ENCODE data around the gene MCTS1.
"Not testable (repeated sequence)": the region's sequence is repeated elsewhere in the genome, so short reads cannot be mapped to it uniquely, and the experiment has no call there.

MCTS1 gene

GRCh38 chrX:120603707-120604360 lies at the start of gene MCTS1:
MCTS1 (plus strand) TSS chrX:120604101; CDS start chrX:120604237, 136 bp downstream.
- peak; percentile 93 for DNase-seq

- DNase-seq, result no peak
These were observed 47.6 kb upstream of the MCTS1 start for GRCh38 chrX:120556251-120556650.

DNA sequence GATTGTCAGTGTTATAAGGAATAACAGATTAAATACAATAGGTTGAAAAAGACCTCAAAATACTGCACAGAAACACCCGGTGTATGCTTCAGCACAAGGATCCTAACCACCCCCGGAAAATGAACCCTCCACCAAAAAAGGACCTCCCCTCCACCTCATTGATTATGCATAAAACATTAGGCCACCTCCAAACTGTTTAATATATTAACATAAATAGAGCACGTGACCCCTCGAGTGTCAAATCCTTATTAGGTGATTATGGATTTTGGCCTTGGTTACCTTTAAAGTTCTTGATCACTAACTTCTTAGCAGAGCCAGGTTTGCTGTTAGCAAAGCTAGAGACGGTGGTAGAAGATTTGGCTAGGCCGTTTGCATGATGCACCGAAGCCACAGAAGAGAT lies 44.1 kb upstream of the MCTS1 start:
- no peak for DNase-seq

- DNase-seq, result peak; percentile 67
These were observed 43.5 kb upstream of the MCTS1 start for GRCh38 chrX:120560405-120560841.

DNA sequence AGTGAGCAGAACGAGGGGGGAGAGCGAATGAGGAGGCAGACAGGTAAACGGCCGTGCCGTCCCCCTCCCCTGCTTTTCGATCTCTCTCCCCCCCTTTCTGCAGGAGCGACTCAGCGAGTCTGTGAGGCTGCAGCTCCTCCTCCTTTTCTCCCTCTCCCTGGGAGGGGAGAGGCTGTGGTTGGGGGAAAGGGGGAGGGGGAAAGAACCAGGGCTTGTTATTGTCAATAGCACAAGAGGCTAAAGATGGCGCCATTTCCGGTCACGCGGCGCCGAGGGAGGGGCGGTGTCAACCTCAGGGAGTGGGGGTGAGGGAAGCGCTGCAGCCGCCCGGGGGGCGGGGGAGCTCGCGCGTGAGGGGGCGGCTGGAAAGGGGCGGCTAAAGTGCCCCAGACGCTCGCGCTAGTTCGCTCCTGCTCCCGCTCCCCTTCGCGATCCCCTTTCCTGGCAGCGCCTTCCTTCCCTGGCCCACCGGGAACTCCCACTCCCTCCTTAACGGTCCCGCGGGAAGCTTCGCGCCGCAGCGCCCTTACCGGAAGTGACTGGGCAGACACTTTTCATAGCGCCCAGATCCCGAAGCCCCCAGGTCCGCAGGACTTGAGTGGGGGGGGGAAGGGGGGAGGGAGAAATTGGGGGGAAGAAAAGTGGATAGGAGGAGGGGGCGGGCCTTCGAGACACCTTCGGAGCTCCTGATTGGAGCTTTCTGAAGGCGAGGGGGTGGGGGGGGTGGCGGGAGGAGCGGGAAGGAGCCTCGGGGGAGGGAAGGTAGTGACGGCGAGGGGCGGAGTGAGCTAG lies 42.9 kb upstream of the MCTS1 start, which contains the start of gene CUL4B:
Gene CUL4B, minus strand, starts transcription at position 121 of the 792 bp plus-strand sequence. CDS start 324 bp downstream, outside the sequence.
- DNase-seq, result peak; percentile 97

DNA sequence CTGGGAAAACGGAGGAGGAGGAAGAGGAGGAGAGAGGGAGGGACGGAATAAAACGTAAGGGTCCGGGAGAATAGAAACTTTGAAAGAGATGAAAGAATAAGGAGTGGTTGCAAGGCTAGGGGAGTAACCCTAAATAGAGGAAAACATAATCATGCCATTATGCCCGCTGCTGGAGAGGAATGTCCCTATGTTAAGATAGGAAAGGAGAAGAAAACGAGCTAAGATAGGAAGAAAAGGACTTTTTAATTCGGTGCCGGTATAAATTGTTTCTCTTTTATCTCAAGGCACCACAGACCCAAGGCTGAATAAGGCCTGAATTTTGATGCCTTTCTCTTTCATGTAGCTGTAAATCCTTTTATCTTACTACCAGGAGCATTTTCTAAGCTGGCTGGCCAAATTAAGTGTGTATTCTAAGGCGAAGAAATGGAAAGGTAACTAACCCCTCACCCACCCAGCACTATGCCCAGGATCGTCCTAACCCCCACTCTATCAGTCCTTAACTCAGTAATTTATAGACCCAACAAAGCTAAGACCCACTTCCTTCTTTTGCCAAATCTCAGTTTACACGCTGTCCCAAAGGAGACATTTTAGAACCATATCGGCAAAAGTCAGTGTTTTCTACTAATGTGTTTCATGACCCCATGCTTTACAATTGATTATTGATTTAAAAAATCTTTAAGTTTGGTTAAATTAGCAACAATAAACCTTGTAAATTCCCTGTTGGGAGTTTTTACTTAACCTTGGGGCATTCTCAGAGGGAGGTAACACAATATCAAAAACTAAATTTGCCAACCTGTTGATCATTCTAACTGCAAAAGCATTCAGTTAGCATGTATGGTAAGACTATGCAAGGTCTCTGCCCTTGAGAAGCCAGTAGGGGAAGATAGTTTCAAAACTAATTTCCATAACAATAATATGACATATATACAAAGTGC lies 42.0 kb upstream of the MCTS1 start:
- no peak for DNase-seq

DNA sequence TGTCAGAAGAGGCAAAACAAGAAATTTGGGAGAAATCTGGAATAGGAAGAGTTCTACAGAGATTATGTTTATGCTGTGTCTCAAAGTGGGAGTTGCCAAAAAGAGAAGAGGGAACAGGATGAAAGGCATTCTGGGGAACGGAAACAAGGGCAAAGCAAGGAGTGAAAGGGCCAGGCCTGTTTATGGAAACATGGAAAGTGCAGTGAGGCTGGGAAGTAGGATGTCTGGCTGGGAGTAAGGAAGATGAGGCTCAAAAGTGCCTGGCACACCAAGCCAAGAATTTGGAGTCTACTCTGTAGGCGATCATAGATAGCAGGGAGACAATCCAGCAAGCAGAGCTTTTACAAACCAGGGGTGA lies 41.4 kb upstream of the MCTS1 start:
- no peak for DNase-seq

- no peak for DNase-seq
These were observed 39.0 kb upstream of the MCTS1 start for GRCh38 chrX:120564925-120565324.

DNA sequence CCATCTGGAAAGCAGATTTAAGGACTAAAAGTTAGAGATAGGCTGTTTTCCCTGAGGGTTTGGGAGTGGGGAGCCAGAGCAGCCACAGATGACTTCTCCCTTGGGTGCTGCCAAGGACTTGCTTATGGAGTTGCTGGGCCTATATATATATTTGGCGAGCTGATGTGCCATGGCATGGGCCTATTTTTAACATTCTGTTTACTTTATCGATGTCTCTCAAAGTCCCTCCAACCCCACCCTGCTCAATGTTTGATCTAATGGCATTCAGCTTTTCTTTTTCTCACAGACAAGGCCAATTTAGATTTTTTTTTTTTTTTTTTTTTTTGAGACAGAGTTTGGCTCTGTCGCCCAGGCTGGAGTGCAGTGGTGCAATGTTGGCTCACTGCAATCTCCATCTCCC lies 37.1 kb upstream of the MCTS1 start:
- no peak for DNase-seq

- DNase-seq, result no peak
These were observed 35.9 kb upstream of the MCTS1 start for GRCh38 chrX:120568035-120568434.

GRCh38 chrX:120568609-120569008 lies 35.3 kb upstream of the MCTS1 start:
- DNase-seq, result no peak

- DNase-seq, result no peak
These were observed 33.8 kb upstream of the MCTS1 start for GRCh38 chrX:120570011-120570600.

DNA sequence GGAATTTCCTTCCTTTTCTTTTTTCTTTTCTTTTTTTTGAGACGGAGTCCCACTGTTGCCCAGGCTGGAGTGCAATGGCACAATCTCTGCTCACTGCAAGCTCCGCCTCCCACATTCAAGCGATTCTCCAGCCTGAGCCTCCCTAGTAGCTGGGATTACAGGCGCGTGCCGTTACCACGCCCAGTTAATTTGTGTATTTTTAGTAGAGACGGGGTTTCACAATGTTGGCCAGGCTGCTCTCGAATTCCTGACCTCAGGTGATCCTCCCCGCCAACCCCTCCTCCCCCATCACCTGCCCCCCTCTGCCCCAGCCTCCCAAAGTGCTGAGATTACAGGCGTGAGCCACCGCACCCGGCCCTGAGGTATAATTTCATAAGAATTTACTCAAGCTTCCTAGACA lies 30.1 kb upstream of the MCTS1 start:
- not testable (repeated sequence) for DNase-seq

- DNase-seq, result no peak
These were observed 28.4 kb upstream of the MCTS1 start for GRCh38 chrX:120575379-120576114.

DNA sequence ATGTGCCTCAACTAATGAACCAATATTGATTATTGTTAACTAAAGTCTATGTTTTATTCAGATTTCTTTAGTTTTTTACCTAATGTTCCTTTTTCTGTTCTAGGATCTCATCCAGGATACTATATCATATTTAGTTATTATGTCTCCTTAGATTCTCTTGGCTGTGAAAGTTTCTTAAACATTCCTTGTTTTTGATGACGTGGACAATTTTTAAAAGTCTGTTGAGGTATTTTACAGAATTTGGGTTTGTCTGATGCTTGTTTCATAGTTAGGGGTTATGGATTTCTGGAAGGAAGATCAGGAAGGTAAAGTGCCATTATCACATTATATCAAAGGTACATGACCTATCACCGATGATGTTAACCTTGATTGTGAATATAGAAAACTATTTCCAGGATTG lies 18.2 kb upstream of the MCTS1 start:
- no peak for DNase-seq

DNA sequence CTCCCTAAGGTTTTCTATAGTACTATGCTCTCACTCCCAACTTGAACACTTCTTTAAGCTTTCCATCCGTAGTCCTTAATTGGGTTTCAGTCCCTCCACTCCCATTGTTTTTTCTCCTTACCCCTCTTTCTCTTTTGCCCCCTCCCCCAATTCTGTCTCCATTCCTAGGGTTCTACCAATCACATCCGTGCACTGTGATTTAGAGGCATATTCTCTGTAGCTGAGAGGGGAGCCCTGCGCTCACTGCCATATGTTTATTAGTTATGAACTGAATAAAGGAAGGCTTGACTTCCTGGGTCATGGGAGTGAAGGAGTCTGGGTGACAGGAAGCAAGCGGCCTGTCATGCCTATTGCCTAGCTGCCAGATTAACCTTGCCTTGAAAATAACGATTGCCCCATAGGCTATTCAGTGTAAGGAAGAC lies 471 bp downstream of the MCTS1 start:
- DNase-seq, result peak; percentile 25

DNA sequence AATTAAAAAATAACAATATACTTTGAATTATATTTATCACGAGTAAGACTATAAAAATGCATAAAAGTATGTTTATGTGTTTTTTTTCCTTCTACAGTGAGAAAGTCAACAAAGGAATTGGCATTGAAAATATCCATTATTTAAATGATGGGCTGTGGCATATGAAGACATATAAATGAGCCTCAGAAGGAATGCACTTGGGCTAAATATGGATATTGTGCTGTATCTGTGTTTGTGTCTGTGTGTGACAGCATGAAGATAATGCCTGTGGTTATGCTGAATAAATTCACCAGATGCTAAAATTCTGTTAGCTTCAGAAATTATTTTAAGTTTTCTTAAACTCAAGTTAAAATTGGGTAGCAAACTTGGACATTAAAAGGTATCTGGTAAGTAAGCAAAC lies 8.2 kb downstream of the MCTS1 start:
- no peak for DNase-seq

- no peak for DNase-seq
These were observed 10.9 kb downstream of the MCTS1 start for GRCh38 chrX:120614816-120615215.

GRCh38 chrX:120617996-120618630 lies 14.2 kb downstream of the MCTS1 start:
- DNase-seq, result no peak

DNA sequence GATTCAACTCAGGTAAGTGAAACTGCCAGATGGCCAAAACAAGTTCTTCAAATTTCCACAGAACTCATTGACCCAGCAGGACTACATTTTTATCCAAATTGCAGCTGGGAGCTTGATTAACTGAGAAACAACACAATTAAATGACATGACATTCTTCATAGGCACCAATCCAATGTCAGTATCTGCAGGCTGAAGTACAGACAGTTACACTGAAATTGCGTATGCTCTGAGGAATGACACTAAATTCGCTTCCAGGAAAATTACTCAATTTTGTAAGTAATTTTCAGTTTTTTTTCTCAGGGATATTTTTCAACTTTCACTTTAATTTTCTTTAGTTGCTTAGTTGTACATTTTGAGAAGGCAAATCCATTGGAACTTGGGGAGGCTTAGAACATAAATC lies 21.5 kb downstream of the MCTS1 start:
- no peak for DNase-seq
